GM18526 (cell line): Measurements from ENCODE around the gene CA5B.

Experiments
- POLR2A ChIP-seq: IDR thresholded peaks from 3 replicates; pipeline ENCODE4 v1.6.1; 2011; ENCODE audit not compliant: insufficient read length; ENCODE audit errors: extremely low read depth

The CA5B gene

DNA sequence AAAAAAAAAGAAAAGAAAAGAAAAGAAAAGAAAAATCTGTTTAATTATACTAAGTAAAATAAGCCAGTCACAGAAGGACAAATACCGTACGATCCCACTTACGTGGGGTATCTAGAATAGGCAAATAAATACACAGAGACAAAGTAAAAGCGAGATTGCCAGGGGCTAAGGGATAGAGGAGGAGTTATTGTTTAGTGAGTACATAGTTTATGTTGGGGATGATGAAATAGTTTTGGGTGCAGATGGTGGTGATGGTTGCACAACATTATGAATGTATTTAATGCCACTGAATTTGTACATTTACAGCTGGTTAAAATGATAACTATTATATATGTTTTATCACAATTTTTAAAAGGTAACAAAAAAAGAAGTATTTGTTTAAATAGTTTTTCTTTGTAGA lies 7.1 kb downstream of the CA5B start:
- no peak for TF ChIP-seq POLR2A

DNA sequence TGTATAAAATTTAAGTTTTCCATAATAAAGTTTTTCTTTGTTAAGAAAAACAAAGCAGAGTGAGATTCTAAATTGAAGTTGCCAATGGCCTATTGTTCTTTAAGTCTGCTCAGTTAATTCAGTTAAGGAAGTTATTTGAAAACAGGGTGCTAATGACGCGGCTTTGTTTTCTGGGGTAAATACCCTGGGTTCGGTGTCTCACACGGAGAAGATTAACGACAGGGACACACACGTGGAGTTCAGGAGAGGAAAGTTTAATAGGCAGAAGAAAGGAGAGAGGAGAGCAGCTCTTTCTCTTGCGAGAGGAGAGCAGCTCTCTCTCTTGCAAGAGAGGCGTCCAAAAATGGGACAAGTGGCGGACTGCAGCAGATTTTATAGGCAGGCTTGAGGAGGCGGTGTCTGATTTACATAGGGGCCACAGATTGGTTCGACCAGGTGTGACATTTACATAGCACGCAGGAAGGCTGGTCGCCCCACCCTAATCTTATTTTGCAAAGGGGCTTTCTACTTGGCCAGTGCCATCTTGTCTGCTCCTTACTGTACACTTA lies 9.6 kb downstream of the CA5B start:
- TF ChIP-seq POLR2A: no peak

DNA sequence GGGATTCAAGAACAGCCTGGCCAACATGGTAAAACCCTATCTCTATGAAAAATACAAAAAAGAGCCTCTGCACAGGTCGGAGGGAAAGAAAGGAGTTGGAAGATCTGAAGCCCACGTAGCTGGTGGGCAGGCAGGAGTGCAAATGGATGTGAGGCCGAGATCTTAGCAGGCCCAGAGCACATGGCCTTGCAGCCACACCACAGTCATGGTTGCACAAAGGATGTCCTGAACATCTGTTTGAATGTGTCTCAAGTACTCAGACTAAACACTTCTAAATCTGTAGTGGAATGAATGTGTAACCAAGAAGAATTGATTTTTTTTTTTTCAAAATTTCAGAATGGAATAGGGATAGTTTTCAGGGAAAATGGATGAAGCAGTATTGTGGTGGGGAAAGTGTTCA lies 10.8 kb downstream of the CA5B start:
- TF ChIP-seq POLR2A: no peak

DNA sequence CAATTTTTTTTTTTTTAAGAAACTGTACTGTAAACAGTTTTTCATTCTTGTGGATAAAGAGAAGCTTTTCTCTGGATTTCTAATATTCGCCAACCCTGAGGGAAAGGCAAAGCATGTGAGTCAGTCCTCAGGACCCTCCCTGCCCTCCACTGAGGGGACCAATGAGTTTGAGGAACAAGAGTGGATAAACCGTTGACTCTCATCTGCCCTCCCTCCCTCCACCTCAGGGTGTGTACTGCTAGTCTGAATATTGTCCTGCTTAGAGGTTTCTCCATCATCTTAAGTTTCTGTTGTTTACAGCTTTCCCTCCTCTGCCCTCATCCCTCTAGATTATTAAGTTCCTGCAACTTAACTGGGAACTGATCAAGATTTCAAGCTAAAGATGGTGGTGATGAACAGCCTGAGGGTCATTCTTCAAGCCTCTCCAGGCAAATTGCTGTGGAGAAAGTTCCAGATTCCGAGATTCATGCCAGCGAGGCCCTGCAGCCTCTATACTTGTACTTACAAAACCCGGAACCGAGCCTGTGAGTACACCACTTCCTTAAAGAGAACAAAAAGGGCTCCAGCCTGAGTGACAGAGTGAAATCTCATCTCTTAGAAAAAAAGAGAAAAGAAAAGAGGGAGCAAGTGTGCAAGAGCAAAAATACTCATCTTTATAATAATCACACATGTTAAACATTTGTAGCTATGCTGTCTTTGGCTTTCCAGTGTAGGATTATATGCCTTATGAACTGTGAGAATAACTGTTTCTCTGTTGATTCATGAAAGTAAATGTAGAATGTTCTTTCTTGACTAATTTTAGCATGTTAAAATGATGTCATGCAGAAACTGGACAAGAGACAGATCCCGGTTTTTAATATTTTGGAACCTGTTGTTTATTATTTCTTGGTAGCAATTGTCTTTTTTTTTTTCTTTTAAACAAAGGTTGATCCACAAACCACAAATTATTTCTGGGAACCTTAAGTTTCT lies 11.9 kb downstream of the CA5B start:
- no peak for TF ChIP-seq POLR2A

DNA sequence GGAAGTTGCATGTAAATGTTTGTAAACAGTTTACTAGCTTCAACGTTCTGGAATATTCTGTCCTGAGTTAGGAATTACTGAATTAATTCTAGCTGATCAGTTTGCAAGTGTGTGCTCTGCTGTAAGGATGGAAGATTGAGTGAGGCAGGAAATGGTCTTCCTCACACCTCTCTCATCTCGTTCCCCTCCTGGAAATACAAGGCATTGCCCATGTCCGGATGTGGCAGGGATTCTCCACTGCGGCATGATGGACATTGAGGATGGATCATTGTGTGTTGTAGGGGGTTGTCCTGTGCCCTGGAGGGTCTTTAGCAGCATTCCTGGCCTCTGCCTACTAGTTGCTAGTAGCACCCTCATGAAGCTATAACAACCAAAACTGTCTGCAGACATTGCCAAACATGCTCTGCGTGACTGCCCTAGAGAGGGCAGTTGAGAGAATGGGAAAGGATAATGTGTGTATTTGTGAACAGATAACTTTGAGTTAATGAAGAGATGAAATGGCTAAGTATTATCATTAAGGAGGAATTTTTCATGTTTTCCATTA lies 12.6 kb downstream of the CA5B start:
- TF ChIP-seq POLR2A: no peak

DNA sequence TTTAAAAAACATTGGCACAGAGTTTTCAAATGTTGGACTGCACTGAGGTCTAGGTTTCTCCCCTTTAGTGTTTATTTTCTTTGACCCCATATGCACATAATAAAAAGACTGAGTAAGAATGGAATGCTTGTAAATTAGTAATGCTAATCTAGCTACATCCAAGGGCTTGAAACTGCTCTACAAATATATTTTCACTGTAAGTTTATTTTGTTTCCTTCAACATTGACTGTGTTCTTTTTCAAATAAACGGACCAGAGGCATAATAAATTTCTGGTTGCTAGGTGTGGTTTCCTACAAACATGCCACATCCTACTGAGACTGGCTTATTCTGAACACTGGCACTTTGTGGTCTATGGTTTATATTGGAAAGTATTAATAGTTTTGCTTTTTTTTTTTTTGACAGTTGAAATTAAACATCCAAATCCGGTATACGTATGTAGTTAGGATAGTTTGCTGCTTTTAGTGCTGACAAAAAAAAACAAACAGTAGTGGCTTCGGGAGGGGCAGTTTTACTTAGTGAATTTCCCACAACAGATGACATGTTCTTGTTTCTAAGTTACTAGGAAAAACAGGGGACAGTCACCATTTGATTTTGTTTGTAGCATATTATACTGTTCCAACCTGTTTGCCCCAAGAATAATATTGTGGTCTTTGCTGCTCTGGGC lies 13.2 kb downstream of the CA5B start:
- TF ChIP-seq POLR2A: no peak

DNA sequence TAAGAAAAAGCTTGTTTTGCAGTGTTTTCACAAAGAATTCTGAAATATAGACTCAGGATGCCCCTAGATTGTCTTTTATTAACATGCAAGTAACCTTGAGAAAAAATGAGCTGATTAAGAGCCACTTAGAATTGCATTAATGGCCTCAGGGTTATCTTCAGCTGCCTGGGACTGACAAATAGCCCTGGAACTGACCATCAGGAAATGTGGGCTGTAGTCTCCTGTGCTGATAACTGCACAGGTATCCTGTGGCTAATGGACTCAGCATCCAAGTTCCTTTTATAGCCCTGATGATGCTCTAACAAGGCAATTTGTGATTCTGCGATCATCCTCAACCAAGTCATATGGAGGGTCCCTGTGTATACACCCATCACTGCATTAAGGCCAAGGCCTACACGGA lies 17.0 kb downstream of the CA5B start:
- TF ChIP-seq POLR2A: no peak

DNA sequence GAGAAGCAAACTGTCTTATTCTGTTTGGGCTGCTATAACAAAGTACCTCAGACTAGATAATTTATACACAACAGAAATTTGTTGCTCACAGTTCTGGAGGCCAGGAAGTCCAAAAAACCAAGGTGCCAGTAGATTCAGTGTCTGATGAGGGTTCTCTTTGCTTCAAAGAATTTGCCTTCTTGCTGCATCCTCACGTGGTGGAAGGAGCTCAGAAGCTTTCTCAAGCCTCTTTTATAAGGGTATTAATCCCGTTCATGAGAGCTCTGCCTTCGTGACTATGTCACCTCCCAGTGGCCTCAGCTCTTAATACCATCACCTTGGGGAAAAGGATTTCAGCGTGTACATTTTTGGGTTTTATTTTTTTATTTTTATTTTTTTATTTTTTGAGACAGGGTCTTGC lies 20.1 kb downstream of the CA5B start:
- no peak for TF ChIP-seq POLR2A

DNA sequence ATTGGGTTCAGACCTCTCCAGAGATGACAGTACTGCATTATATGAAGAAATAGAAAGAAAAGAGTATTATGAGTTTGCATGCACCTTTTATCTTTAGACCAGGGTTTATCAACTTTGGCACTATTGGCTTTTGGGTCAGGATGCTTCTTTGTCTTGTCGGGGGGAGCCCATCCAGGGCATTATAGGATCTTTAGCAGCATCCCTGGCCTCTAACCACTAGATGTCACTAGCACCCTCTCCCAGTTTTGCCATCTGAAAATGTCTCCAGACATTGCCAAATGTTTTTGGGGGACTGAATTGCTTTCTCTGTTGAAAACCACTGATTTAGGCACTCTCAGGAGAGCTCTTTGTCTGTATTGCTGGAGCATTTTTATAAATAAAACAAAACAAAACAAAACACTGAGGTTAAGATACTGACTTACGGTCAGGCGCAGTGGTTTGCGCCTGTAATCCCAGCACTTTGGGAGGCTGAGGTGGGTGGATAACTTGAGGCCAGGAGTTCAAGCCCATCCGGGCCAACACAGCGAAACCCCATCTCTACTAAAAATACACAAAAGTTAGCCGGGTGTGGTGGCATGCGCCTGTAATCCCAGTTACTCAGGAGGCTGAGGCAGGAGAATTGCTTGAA lies 23.6 kb downstream of the CA5B start:
- TF ChIP-seq POLR2A: no peak

DNA sequence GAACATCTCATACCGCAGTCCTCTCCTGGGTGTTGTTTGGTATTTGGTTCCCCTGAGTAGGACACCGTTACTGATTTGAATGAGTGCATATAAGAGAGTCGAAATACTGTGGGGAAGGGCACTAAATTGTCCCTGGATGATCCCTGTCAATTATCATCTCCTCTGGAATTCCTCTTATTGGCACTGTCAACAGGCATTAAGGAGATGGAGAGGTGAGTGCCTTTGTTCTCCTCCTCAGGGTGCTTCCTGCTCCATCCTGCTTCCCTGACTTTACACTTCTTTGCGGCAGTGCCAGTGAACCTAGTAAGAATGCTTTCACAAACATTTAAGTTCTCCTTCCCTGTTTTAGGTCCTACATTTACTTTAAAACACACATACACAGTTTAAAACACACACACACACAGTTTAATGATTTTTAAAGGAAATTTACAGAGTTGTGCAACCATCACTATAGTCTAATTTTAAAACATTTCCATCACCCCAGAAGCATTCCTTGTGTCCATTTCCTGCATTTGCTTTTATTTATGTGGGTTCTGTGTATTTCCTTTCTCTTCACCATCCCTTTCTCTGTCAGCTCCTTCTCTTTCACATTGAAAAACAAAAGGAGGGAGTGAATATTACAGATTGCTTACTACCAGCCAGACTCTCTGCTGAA lies 31.4 kb downstream of the CA5B start:
- TF ChIP-seq POLR2A: no peak

DNA sequence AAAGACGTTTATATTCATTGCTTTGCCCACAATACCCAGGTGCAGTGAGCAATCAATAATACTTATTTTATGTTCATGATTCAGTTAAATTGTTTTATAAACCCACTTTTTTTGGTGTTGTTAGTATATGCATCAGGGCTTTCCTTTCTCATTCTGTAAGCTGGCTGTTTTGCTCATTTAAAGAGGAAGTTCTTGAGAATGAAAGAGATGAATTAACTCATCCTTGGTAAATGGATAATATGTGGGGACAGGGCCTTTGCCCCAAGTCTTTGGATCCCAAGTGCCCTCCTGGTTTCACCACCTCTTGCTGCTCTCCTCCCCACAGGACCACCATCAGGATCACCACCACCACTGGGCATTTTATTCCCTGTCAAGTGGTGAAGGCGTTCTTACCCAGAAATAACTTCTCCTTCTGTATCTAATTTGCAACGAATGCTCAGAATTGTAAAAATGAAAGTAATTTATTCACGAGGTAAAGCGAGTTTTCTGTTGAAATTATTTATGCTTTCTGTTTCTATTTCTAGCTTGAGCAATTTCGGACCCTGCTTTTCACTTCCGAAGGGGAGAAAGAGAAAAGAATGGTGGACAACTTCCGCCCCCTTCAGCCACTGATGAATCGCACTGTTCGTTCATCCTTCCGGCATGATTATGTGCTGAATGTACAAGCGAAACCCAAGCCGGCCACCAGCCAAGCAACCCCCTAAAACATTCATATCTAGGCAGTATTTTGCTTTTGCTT lies 44.1 kb downstream of the CA5B start:
- TF ChIP-seq POLR2A: no peak

DNA sequence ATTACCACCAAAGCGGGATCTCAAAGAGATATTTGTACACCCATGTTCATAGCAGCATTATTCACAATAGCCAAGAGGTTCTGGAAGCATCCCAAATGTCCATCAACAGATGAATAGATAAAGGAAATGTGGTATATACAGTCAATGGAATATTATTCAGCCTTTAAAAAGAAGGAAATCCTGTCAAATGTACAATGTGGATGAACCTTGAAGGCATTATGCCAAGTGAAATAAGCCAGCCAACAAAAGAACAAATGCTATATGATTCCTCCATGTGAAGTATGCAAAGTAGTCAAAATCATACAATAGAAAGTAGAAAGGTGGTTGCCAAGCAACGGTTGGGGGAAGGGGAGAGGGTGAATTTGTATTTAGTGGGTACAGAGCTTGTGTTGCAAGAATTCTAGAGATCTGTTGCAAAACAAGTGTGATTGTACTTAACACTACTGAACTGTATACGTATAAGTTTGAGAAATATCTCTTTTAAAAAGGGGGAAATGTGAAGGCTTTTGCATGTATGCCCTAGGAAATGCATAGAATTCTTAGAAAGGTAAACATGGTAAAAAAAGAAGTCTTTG lies 47.2 kb downstream of the CA5B start:
- no peak for TF ChIP-seq POLR2A

DNA sequence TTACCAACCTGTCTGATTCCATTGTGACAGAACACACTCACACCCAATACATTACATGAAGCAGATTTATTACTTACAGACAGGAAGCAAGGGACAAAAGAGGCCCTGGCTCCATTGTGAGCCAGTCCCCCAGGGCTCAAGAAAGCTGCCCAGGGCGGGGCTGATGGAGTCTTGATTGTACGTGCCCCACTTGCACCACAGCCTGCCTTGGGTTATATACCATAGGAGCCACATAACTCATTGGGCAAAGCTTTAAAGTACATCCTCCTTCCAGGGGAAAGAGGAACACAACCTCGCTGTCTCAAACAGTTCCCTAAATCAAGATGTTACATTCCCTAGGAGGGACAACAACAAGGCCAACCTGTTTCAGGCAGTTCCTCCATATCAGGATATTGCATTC lies 48.8 kb downstream of the CA5B start:
- TF ChIP-seq POLR2A: no peak
